Uterus (tissue), 4 donors: ENCODE data around the gene HDAC4. TPM values are rescaled to one million over a fixed set of nuclear protein-coding genes. Genes with fewer than 3 reads are reported as not detected.
"Not testable (repeated sequence)": the region's sequence is repeated elsewhere in the genome, so short reads cannot be mapped to it uniquely, and the experiment has no call there.

Experiments
- DNase-seq, 2 donors: peaks; one replicate each; pipeline ENCODE4 v3.0.0-alpha.2; 2019 to 2020
- H3K27ac ChIP-seq, 2 donors: fragments of 200-600 bp; sonication (generic); 1 replicate in 1 of 2; 2 replicates in 1 of 2; pipeline ENCODE4 v1.5.1; 2016 to 2018
- H3K27me3 ChIP-seq, 2 donors: fragments of 200-600 bp; sonication (generic); one replicate each; pipeline ENCODE4 v1.5.1; 2018 to 2019; ENCODE audit warnings: control low read depth in 1 of 2
- H3K36me3 ChIP-seq, 2 donors: fragments of 200-600 bp; sonication (generic); one replicate each; pipeline ENCODE4 v1.5.1; 2019; ENCODE audit warnings: control low read depth in 1 of 2
- H3K4me1 ChIP-seq, 2 donors: fragments of 200-600 bp; sonication (generic); one replicate each; pipeline ENCODE4 v1.5.1; 2018 to 2019; ENCODE audit warnings: control low read depth in 1 of 2
- H3K4me3 ChIP-seq, 2 donors: fragments of 200-600 bp; sonication (generic); 1 replicate in 1 of 2; 2 replicates in 1 of 2; pipeline ENCODE4 v1.5.1; 2018 to 2019; ENCODE audit warnings: mild to moderate bottlenecking in 1 of 2
- H3K9me3 ChIP-seq, 2 donors: fragments of 200-600 bp; sonication (generic); one replicate each; pipeline ENCODE4 v1.5.1; 2019; ENCODE audit warnings: control low read depth in 1 of 2
- POLR2A ChIP-seq, 2 donors: fragments of 450-650 bp; IDR thresholded peaks; one replicate each; pipeline ENCODE4 v1.6.1; 2016; ENCODE audit warnings: antibody characterized with exemption in 2 of 2, mild to moderate bottlenecking in 1 of 2, moderate library complexity in 1 of 2
- intact Hi-C: fragments of 100-400 bp; cut with DNase I; formaldehyde crosslinking; loops from one replicate; pipeline ENCODE4 v1.15.1; 2023; ENCODE audit warnings: low total_unique reads
- total RNA-seq, 4 donors: library from RNA; depleted of rRNA in 3 of 4; stranded (reverse); fragments of >200 nt in 3 of 4; gene quantifications; one replicate each; pipeline versions ENCODE4 v1.1.0 to v1.2.4, GENCODE V29; 2014 to 2023
- TF ChIP-seq, protein P1 (sequence below), 4 experiments: fragments of 200-600 bp in 2 of 4; fragments of 450-650 bp in 2 of 4; sonication (generic) in 2 of 4; IDR thresholded peaks; one replicate each; pipeline ENCODE4 v1.5.1; 2016 to 2019; ENCODE audit warnings: antibody characterized with exemption in 4 of 4, mild to moderate bottlenecking in 2 of 4, moderate library complexity in 1 of 4
- donor health status: DM: yes; HTN: yes; CAD: no.

HDAC4 gene
- 10 to 100 TPM; 42.1 to 91.5 (median 73.4) TPM for total RNA-seq

- H3K36me3 ChIP-seq, result no peaks in the 10 kb centered on the region
- no peaks in the 10 kb centered on the region for H3K4me1 ChIP-seq
- TF ChIP-seq, protein P1, sequence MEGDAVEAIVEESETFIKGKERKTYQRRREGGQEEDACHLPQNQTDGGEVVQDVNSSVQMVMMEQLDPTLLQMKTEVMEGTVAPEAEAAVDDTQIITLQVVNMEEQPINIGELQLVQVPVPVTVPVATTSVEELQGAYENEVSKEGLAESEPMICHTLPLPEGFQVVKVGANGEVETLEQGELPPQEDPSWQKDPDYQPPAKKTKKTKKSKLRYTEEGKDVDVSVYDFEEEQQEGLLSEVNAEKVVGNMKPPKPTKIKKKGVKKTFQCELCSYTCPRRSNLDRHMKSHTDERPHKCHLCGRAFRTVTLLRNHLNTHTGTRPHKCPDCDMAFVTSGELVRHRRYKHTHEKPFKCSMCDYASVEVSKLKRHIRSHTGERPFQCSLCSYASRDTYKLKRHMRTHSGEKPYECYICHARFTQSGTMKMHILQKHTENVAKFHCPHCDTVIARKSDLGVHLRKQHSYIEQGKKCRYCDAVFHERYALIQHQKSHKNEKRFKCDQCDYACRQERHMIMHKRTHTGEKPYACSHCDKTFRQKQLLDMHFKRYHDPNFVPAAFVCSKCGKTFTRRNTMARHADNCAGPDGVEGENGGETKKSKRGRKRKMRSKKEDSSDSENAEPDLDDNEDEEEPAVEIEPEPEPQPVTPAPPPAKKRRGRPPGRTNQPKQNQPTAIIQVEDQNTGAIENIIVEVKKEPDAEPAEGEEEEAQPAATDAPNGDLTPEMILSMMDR (IDR thresholded peaks at IDR 0.05), result no peak
- peak in 1 of 2 donors; percentile 53 for TF ChIP-seq POLR2A (IDR thresholded peaks at IDR 0.05)
- no peak for DNase-seq
- no peaks in the 10 kb centered on the region for H3K9me3 ChIP-seq
- intact Hi-C loops, result no loop called here
- H3K27ac ChIP-seq, result peak within 1 kb of the TSS; percentile 100
- H3K4me3 ChIP-seq, result peak within 1 kb of the TSS; percentile 72 to 84
- H3K27me3 ChIP-seq, result no peaks in the 10 kb centered on the region
Measured at GRCh38 chr2:239400596-239401066, at the start of gene HDAC4. Gene HDAC4 (minus strand): TSS chr2:239401020. CDS start chr2:239352699, 48,321 bp downstream.

GRCh38 chr2:239449468-239449867, 48.6 kb upstream of the HDAC4 start:
- H3K27me3 ChIP-seq, H3K4me3 ChIP-seq, intact Hi-C loops, DNase-seq, H3K27ac ChIP-seq, H3K36me3 ChIP-seq, H3K9me3 ChIP-seq, H3K4me1 ChIP-seq: not testable (repeated sequence)

GRCh38 chr2:239445771-239446524, 45.1 kb upstream of the HDAC4 start:
- TF ChIP-seq POLR2A (IDR thresholded peaks at IDR 0.05), result no peak
- TF ChIP-seq, protein P1 (IDR thresholded peaks at IDR 0.05), result no peak
- Histone ChIP-seq H3K9me3 (no peaks in the 10 kb centered on the region), H3K27ac (peak overlapping the region; percentile 55 to 64), H3K4me3 (no peak overlapping the region), H3K4me1 (no peaks in the 10 kb centered on the region), H3K36me3 (no peaks in the 10 kb centered on the region), H3K27me3 (no peaks in the 10 kb centered on the region)
- intact Hi-C loops, result no loop called here
- DNase-seq, result no peak

DNA sequence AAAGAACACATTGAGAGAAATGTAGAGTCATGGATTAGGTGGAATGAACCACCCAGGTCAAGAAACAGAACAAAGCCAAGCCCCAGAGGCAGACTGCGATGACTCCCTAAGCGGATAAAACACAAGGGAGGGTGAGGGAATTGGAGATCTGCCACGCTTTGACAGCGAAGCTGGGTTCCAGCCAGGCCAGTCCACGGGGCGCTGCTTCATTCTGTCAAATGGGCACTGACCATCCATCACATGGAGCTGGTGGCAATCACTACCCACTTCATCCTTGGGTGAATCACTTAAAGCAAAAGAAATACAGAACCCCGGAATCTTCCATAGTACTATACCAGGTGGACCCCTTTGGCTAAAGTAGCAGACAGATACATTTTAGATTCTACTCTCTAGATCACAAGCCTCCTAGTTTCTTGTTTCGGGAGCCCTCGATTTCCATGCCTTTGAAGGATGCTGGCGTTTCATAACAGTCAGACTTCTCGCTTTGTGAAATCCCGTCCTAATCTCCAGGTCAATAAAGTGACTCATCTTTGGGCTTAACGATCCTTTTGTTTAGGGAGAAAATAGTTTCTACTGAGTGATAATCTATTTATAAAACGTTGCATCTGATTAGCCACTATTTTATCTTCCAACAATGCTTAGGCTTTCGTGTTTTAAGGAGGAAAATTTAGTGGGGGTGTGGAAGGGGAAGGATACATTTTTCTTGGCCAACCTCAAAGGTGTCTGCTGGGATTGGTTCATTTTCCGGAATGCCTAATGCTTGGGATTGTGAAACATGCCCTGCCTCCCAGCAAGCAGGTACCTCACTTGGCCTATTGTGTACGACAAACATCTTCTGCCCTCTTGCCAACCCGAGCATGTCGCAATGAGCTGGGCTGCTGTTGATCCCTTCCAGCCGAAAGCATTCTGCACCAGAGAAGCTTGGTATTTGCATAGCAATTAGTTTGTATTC, 44.1 kb upstream of the HDAC4 start:
- H3K27ac ChIP-seq, result peak overlapping the region; percentile 55 to 64
- intact Hi-C loops, result no loop called here

More for the DNA sequence above, 44.1 kb upstream of the HDAC4 start:
- Histone ChIP-seq H3K27me3 (no peaks in the 10 kb centered on the region), H3K36me3 (no peaks in the 10 kb centered on the region), H3K4me3 (no peak overlapping the region), H3K4me1 (no peaks in the 10 kb centered on the region), H3K9me3 (no peaks in the 10 kb centered on the region)
- peak in 1 of 2 donors; percentile 44 for DNase-seq
- TF ChIP-seq, protein P1 (IDR thresholded peaks at IDR 0.05), result no peak
- no peak for TF ChIP-seq POLR2A (IDR thresholded peaks at IDR 0.05)
